ENCODE measurements around the gene BGN.

DNA sequence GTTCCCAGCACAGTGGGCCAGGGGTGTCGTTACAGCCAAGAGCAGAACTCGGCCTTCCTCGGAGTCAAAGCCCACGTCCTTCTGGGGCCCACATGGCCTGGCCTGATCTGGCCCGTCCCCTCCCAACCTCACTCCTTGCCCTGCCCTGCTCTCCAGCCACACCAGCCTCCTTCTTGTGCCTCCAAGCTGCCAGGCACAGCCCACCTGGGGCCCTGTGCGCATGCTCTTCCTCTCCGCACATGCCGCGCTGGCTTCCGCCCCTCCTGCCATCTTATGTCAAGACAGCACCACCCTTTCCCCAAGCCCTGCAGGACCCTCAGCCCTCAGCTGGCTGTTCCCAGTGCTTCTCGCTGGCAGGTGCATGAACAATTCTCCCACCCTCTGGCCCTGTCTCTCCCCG lies 31.2 kb upstream of the BGN start:
- TF ChIP-seq, protein P1, sequence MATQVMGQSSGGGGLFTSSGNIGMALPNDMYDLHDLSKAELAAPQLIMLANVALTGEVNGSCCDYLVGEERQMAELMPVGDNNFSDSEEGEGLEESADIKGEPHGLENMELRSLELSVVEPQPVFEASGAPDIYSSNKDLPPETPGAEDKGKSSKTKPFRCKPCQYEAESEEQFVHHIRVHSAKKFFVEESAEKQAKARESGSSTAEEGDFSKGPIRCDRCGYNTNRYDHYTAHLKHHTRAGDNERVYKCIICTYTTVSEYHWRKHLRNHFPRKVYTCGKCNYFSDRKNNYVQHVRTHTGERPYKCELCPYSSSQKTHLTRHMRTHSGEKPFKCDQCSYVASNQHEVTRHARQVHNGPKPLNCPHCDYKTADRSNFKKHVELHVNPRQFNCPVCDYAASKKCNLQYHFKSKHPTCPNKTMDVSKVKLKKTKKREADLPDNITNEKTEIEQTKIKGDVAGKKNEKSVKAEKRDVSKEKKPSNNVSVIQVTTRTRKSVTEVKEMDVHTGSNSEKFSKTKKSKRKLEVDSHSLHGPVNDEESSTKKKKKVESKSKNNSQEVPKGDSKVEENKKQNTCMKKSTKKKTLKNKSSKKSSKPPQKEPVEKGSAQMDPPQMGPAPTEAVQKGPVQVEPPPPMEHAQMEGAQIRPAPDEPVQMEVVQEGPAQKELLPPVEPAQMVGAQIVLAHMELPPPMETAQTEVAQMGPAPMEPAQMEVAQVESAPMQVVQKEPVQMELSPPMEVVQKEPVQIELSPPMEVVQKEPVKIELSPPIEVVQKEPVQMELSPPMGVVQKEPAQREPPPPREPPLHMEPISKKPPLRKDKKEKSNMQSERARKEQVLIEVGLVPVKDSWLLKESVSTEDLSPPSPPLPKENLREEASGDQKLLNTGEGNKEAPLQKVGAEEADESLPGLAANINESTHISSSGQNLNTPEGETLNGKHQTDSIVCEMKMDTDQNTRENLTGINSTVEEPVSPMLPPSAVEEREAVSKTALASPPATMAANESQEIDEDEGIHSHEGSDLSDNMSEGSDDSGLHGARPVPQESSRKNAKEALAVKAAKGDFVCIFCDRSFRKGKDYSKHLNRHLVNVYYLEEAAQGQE (IDR thresholded peaks at IDR 0.05; ENCODE audit: insufficient read depth in 1 of 2, low read depth in 2 of 2, low read length in 1 of 2), result no peak
- TF ChIP-seq, protein P2, sequence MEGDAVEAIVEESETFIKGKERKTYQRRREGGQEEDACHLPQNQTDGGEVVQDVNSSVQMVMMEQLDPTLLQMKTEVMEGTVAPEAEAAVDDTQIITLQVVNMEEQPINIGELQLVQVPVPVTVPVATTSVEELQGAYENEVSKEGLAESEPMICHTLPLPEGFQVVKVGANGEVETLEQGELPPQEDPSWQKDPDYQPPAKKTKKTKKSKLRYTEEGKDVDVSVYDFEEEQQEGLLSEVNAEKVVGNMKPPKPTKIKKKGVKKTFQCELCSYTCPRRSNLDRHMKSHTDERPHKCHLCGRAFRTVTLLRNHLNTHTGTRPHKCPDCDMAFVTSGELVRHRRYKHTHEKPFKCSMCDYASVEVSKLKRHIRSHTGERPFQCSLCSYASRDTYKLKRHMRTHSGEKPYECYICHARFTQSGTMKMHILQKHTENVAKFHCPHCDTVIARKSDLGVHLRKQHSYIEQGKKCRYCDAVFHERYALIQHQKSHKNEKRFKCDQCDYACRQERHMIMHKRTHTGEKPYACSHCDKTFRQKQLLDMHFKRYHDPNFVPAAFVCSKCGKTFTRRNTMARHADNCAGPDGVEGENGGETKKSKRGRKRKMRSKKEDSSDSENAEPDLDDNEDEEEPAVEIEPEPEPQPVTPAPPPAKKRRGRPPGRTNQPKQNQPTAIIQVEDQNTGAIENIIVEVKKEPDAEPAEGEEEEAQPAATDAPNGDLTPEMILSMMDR (IDR thresholded peaks at IDR 0.05), result no peak
- TF ChIP-seq POLR2AphosphoS5 (IDR thresholded peaks at IDR 0.05; ENCODE audit: low read depth, low read length), result no peak
- TF ChIP-seq SIN3A (IDR thresholded peaks at IDR 0.05; ENCODE audit: borderline replicate concordance, insufficient read depth, low read depth, low read length), result no peak
- no peak for TF ChIP-seq TCF7L2 (IDR thresholded peaks at IDR 0.05; ENCODE audit: low read depth, low read length)

Measured in Panc1 (cell line).